GM23338 (cell line): ENCODE results near the gene SHC4.

ENCODE experiments used
- EZH2 ChIP-seq: fragments of 200-600 bp; sonication (generic); IDR thresholded peaks from one replicate; pipeline ENCODE4 v1.8.0; 2017; ENCODE audit warnings: antibody characterized with exemption, mild to moderate bottlenecking, low read depth; ENCODE audit not compliant: unreplicated experiment
- EZH2phosphoT487 ChIP-seq: fragments of 200-600 bp; sonication (generic); IDR thresholded peaks from one replicate; pipeline ENCODE4 v1.8.1; 2018; ENCODE audit warnings: antibody characterized with exemption; ENCODE audit not compliant: unreplicated experiment
- POLR2AphosphoS5 ChIP-seq: IDR thresholded peaks from 2 replicates; pipeline ENCODE4 v1.6.1; 2016; ENCODE audit warnings: antibody characterized with exemption, low read depth
- TF ChIP-seq, protein P1 (sequence below), 2 experiments: fragments of 200-600 bp in 1 of 2; sonication (generic) in 1 of 2; conservative IDR thresholded peaks; 2 replicates each; pipeline versions ENCODE4 v1.5.1 to v1.6.1; 2016 to 2017; ENCODE audit warnings: antibody characterized with exemption in 2 of 2, low read depth in 2 of 2, mild to moderate bottlenecking in 2 of 2, moderate library complexity in 1 of 2
- TF ChIP-seq, protein P2 (sequence below): IDR thresholded peaks from one replicate; pipeline ENCODE4 v1.6.1; 2018; ENCODE audit warnings: antibody characterized with exemption; ENCODE audit not compliant: unreplicated experiment

GRCh38 chr15:48777645-48778330 is 185.9 kb downstream of the SHC4 start:
- TF ChIP-seq, protein P1, sequence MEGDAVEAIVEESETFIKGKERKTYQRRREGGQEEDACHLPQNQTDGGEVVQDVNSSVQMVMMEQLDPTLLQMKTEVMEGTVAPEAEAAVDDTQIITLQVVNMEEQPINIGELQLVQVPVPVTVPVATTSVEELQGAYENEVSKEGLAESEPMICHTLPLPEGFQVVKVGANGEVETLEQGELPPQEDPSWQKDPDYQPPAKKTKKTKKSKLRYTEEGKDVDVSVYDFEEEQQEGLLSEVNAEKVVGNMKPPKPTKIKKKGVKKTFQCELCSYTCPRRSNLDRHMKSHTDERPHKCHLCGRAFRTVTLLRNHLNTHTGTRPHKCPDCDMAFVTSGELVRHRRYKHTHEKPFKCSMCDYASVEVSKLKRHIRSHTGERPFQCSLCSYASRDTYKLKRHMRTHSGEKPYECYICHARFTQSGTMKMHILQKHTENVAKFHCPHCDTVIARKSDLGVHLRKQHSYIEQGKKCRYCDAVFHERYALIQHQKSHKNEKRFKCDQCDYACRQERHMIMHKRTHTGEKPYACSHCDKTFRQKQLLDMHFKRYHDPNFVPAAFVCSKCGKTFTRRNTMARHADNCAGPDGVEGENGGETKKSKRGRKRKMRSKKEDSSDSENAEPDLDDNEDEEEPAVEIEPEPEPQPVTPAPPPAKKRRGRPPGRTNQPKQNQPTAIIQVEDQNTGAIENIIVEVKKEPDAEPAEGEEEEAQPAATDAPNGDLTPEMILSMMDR (conservative IDR thresholded peaks at IDR 0.05; ENCODE audit: low read depth in 2 of 2), result no peak
- TF ChIP-seq POLR2AphosphoS5, result no peak
- TF ChIP-seq, protein P2, sequence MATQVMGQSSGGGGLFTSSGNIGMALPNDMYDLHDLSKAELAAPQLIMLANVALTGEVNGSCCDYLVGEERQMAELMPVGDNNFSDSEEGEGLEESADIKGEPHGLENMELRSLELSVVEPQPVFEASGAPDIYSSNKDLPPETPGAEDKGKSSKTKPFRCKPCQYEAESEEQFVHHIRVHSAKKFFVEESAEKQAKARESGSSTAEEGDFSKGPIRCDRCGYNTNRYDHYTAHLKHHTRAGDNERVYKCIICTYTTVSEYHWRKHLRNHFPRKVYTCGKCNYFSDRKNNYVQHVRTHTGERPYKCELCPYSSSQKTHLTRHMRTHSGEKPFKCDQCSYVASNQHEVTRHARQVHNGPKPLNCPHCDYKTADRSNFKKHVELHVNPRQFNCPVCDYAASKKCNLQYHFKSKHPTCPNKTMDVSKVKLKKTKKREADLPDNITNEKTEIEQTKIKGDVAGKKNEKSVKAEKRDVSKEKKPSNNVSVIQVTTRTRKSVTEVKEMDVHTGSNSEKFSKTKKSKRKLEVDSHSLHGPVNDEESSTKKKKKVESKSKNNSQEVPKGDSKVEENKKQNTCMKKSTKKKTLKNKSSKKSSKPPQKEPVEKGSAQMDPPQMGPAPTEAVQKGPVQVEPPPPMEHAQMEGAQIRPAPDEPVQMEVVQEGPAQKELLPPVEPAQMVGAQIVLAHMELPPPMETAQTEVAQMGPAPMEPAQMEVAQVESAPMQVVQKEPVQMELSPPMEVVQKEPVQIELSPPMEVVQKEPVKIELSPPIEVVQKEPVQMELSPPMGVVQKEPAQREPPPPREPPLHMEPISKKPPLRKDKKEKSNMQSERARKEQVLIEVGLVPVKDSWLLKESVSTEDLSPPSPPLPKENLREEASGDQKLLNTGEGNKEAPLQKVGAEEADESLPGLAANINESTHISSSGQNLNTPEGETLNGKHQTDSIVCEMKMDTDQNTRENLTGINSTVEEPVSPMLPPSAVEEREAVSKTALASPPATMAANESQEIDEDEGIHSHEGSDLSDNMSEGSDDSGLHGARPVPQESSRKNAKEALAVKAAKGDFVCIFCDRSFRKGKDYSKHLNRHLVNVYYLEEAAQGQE, result no peak
- no peak for TF ChIP-seq EZH2
- no peak for TF ChIP-seq EZH2phosphoT487
